NB4 (cell line): Measurements from ENCODE around the gene NTSR2.
"Not testable (repeated sequence)": the region's sequence is repeated elsewhere in the genome, so short reads cannot be mapped to it uniquely, and the experiment has no call there.

Source experiments
- DNase-seq: peaks from one replicate; pipeline ENCODE4 v3.0.0; 2010; ENCODE audit warnings: low read depth
- H3K4me3 ChIP-seq: one replicate; pipeline ENCODE4 v1.5.1; 2011; ENCODE audit warnings: mild to moderate bottlenecking, low read depth, low read length, moderate library complexity
- MYC ChIP-seq: IDR thresholded peaks from 2 replicates; pipeline ENCODE4 v1.6.1; 2011; ENCODE audit warnings: low read depth, low read length
- POLR2A ChIP-seq: IDR thresholded peaks from 2 replicates; pipeline ENCODE4 v1.6.1; 2011; ENCODE audit warnings: mild to moderate bottlenecking; ENCODE audit not compliant: insufficient read length; ENCODE audit errors: extremely low read depth
- TF ChIP-seq, protein P1 (sequence below): IDR thresholded peaks from one replicate; pipeline ENCODE4 v1.5.1; 2012; ENCODE audit warnings: low read depth, low read length
- TF ChIP-seq, protein P2 (sequence below): IDR thresholded peaks from 2 replicates; pipeline ENCODE4 v1.6.1; 2011; ENCODE audit warnings: low read depth, low read length

Gene NTSR2

DNA sequence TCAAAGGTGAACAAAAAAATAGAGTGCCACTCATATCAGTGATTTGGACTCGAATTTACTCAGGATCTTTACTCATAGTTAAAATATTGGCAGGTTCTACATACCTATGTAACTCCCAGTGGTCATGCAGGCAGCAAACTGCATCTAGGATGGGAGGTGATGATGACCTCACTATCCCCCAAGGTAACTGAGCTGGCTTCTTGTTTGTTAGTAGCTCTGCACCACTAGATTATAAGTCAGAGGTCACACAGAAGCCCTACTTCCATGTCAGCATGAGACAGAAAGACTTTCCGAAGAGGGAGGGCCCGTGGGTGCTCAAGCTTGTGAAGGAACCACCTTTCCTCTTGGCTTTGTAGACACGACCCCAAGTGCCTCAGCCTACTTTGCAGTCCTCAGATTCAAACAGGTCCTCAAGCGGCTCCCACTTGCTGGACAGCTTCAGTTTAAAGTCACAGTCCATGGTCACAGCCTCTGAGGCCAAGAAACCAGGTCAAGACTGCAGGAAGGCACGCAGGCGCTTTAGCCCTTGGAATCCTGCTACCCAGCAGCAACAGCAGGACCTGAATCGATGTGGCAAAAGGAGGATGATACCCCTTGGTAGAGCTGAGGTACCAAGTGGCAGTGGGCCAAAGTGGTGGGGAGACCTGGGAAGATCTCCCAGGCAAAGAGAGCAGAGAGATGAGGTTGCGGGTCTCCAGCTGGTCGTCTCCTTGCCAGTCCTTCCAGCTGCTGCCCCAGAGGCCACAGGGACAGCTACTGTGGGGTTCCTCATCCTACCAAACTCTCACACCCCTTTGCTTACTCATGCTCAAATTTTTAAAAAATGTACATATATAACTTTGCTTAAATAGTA is 4.3 kb downstream of the NTSR2 start:
- TF ChIP-seq, protein P1, sequence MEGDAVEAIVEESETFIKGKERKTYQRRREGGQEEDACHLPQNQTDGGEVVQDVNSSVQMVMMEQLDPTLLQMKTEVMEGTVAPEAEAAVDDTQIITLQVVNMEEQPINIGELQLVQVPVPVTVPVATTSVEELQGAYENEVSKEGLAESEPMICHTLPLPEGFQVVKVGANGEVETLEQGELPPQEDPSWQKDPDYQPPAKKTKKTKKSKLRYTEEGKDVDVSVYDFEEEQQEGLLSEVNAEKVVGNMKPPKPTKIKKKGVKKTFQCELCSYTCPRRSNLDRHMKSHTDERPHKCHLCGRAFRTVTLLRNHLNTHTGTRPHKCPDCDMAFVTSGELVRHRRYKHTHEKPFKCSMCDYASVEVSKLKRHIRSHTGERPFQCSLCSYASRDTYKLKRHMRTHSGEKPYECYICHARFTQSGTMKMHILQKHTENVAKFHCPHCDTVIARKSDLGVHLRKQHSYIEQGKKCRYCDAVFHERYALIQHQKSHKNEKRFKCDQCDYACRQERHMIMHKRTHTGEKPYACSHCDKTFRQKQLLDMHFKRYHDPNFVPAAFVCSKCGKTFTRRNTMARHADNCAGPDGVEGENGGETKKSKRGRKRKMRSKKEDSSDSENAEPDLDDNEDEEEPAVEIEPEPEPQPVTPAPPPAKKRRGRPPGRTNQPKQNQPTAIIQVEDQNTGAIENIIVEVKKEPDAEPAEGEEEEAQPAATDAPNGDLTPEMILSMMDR = no peak
- TF ChIP-seq POLR2A (no peak), MYC (no peak)
- TF ChIP-seq, protein P2, sequence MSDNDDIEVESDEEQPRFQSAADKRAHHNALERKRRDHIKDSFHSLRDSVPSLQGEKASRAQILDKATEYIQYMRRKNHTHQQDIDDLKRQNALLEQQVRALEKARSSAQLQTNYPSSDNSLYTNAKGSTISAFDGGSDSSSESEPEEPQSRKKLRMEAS = no peak
- H3K4me3 ChIP-seq = no peak overlapping the region
- no peak for DNase-seq

DNA sequence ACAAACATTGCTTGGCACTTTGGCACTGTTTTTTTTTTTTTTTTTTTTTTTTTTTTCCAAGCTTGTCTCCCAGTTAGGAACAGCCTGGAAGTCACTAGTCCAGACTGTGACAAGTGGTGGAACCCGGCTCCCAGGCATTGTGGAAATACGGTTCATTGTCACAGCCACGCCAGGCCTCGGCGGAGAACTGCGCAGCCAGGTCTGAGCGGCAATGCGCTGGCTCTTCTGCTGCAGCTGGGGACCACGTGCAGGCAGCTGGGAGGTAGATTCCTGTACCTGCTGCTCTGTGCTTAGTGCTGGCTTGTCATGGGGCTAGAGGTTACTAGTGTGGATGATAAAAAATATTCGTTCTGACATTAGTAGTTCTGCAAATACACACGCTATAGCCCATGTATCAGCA is 5.0 kb downstream of the NTSR2 start:
- no peak overlapping the region for H3K4me3 ChIP-seq
- TF ChIP-seq MYC (no peak), POLR2A (no peak)
- TF ChIP-seq, protein P1 = no peak
- TF ChIP-seq, protein P2 = no peak
- DNase-seq = no peak

DNA sequence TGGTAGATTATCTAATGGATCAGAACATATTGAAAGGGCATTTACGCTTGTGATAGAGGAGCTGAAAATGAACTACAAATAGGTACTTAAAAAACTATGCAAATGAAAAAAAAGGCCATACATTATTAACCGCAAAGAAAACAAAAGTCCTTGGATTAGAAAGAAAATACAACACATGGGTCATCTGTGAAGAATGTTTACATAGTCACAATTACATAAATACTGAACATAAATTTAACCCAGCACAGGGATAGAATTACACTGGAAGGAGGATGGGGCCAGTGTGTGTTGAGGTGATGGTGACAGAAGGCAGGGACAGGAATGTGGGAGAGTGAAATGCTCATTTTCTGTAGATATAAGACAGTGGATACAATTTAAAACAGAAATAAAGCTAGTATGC is 6.6 kb downstream of the NTSR2 start:
- no peak overlapping the region for H3K4me3 ChIP-seq
- TF ChIP-seq MYC (no peak), POLR2A (no peak)
- TF ChIP-seq, protein P2 = no peak
- TF ChIP-seq, protein P1 = no peak
- DNase-seq = no peak

DNA sequence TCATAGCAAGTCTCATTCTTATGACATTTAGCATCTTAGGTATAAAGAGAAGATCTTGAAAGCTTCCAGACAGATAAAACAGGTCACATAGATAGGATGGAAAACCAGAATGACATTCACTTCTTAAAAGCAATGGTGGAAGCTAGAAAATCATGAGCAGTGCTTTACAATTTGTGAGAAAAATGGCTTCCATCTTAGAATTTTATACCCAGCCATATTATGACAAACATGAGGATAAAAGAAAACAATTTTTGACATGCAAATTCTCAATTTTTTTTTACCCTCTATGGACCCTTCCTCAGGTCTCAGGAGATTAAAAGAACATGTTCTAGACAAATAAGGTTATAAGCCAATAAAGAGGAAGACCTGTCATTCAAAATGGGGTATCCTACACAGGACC is 7.1 kb downstream of the NTSR2 start:
- DNase-seq = no peak
- no peak overlapping the region for H3K4me3 ChIP-seq
- TF ChIP-seq, protein P1 = no peak

DNA sequence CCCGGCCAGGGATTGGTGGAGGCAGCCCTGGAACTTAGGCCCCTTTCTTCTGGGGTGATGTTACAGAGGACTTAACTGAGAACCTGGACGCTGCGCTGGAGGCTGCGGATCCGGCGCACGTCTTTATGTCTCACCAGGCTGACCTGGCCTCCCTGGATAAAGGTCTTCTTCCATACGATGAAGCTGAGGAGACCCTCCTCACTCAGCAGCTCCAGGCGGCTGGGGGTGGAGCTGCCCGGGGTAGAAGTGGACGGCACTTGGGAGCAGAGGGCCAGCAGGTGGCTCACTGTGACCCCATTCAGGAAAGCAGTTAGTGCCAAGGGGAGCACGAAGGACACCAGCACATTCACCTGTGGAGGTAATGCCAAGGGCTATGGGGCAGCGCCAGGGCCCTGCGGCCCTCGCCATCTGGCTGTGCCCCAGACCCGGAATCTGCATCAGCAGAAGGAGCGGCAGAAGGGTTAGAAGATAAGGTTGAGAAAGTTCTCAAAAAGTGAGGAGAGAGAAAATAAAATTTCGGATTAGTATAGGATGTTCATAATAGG is 8.0 kb downstream of the NTSR2 start:
- no peak overlapping the region for H3K4me3 ChIP-seq
- no peak for DNase-seq
- TF ChIP-seq, protein P1 = no peak

DNA sequence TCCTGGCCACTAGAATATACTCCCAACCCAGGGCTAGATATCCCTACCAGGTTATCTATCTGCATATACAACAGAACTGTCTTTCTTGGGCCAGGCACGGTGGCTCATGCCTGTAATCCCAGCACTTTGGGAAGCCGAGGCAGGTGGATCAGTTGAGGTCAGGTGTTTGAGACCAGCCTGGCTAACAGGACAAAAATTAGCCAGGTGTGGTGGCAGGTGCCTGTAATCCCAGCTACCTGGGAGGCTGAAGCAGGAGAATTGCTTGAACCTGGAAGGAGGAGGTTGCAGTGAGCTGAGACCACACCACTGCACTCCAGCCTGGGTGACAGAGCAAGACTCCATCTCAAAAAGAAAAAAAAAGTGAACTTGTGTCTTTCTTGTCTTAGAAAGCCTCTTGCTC is 9.6 kb downstream of the NTSR2 start:
- H3K4me3 ChIP-seq, DNase-seq: not testable (repeated sequence)
